ENCODE data around the gene TUFT1.
"Not testable (repeated sequence)": the region's sequence is repeated elsewhere in the genome, so short reads cannot be mapped to it uniquely, and the experiment has no call there.

TUFT1 gene

GRCh38 chr1:151616505-151616849, 76.4 kb downstream of the TUFT1 start:
- TF ChIP-seq, protein P1, sequence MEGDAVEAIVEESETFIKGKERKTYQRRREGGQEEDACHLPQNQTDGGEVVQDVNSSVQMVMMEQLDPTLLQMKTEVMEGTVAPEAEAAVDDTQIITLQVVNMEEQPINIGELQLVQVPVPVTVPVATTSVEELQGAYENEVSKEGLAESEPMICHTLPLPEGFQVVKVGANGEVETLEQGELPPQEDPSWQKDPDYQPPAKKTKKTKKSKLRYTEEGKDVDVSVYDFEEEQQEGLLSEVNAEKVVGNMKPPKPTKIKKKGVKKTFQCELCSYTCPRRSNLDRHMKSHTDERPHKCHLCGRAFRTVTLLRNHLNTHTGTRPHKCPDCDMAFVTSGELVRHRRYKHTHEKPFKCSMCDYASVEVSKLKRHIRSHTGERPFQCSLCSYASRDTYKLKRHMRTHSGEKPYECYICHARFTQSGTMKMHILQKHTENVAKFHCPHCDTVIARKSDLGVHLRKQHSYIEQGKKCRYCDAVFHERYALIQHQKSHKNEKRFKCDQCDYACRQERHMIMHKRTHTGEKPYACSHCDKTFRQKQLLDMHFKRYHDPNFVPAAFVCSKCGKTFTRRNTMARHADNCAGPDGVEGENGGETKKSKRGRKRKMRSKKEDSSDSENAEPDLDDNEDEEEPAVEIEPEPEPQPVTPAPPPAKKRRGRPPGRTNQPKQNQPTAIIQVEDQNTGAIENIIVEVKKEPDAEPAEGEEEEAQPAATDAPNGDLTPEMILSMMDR (IDR thresholded peaks at IDR 0.05; ENCODE audit: low read depth, low read length): no peak
- DNase-seq (ENCODE audit: extremely low read depth, low read depth): no peak

DNA sequence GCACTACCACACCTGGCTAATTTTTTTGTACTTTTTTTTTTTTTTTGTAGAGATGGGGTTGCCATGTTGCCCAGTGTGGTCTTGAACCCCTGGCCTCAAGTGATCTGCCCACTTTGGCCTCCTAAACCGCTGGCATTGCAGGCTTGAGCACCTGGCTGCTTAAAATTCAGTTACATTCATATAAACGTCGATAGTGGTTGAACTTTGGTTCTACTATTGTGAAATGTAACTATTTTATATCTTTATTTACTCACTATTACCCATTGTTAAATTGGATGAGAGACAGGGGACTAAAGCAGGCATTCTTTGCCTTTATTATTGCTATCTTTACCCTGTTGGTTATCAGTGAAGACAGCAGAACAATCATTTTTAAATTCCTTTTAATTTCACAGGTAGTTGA, 77.9 kb downstream of the TUFT1 start:
- DNase-seq (ENCODE audit: extremely low read depth, low read depth): no peak
- TF ChIP-seq, protein P1 (IDR thresholded peaks at IDR 0.05; ENCODE audit: low read depth, low read length): no peak

DNA sequence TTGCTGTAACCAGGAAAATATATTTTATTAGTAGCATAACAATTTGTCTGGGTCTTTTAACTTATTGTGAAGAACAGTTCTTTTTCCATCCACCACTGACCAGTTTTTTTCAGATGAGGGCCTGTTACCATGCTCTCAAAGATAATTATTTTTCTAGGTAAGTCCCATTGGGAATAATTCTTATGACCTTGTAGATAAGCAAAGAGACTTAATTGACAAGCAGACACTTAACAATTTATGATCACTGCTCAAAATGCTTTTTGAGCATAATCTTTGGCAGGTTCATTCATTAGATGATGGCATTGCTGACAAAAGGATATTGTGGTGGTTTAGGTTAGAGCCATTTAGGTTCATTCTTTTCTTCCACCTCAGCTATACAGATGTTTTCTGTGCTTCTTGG, 78.4 kb downstream of the TUFT1 start:
- DNase-seq (ENCODE audit: extremely low read depth, low read depth): no peak
- TF ChIP-seq, protein P1 (IDR thresholded peaks at IDR 0.05; ENCODE audit: low read depth, low read length): no peak

GRCh38 chr1:151618996-151619395, 78.9 kb downstream of the TUFT1 start:
- not testable (repeated sequence) for DNase-seq (ENCODE audit: extremely low read depth, low read depth)

- TF ChIP-seq, protein P1 (IDR thresholded peaks at IDR 0.05; ENCODE audit: low read depth, low read length): no peak
- no peak for DNase-seq (ENCODE audit: extremely low read depth, low read depth)
These were observed 79.5 kb downstream of the TUFT1 start for GRCh38 chr1:151619489-151620093.

- DNase-seq (ENCODE audit: extremely low read depth, low read depth): no peak
- TF ChIP-seq, protein P1 (IDR thresholded peaks at IDR 0.05; ENCODE audit: low read depth, low read length): no peak
These were observed 80.2 kb downstream of the TUFT1 start for GRCh38 chr1:151620286-151620685.

DNA sequence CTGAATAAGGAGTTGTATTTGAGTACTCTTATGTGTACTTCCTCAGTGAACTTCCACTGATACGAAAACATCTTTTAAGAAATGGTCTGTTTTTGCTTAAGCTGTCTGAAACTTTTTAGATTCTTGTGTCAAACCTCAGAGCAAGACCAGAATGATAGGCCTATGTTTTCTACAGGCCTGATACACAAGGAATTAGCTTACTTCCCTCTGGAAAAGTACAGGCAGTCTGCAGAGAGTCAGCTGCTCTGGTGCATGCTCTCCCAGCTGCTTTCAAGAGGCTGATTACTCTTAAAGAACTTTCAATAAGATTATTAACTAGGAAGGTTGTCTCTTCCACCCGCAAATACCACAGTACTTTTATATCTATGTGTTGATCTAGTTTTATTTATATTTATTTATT, 81.2 kb downstream of the TUFT1 start:
- TF ChIP-seq, protein P1 (IDR thresholded peaks at IDR 0.05; ENCODE audit: low read depth, low read length): no peak
- DNase-seq (ENCODE audit: extremely low read depth, low read depth): no peak

- TF ChIP-seq, protein P1 (IDR thresholded peaks at IDR 0.05; ENCODE audit: low read depth, low read length): no peak
- no peak for DNase-seq (ENCODE audit: extremely low read depth, low read depth)
These were observed 84.7 kb downstream of the TUFT1 start for GRCh38 chr1:151624783-151625182.

Data from AG09319 (cell line).